Measurements from ENCODE around the gene XRN2. TPM values are rescaled to one million over a fixed set of nuclear protein-coding genes. Genes with fewer than 3 reads are reported as not detected.

The XRN2 gene
- total RNA-seq, 1 experiment from 2014 or later: 122 TPM

GRCh38 chr20:21286775-21287174 lies 16.4 kb upstream of the XRN2 start:
- TF ChIP-seq, protein P1, sequence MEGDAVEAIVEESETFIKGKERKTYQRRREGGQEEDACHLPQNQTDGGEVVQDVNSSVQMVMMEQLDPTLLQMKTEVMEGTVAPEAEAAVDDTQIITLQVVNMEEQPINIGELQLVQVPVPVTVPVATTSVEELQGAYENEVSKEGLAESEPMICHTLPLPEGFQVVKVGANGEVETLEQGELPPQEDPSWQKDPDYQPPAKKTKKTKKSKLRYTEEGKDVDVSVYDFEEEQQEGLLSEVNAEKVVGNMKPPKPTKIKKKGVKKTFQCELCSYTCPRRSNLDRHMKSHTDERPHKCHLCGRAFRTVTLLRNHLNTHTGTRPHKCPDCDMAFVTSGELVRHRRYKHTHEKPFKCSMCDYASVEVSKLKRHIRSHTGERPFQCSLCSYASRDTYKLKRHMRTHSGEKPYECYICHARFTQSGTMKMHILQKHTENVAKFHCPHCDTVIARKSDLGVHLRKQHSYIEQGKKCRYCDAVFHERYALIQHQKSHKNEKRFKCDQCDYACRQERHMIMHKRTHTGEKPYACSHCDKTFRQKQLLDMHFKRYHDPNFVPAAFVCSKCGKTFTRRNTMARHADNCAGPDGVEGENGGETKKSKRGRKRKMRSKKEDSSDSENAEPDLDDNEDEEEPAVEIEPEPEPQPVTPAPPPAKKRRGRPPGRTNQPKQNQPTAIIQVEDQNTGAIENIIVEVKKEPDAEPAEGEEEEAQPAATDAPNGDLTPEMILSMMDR (conservative IDR thresholded peaks at IDR 0.05; ENCODE audit: low read depth, low read length): no peak
- no peak for TF ChIP-seq EZH2 (IDR thresholded peaks at IDR 0.05; ENCODE audit: borderline replicate concordance, low read depth, low read length, poor library complexity, severe bottlenecking)
- H3K9me3 ChIP-seq (ENCODE audit: low read depth, low read length, poor library complexity, severe bottlenecking): no peaks in the 10 kb centered on the region
- no peaks in the 10 kb centered on the region for H3K4me1 ChIP-seq (ENCODE audit: insufficient read depth, low read length, poor library complexity, severe bottlenecking)
- no peaks in the 10 kb centered on the region for H3K36me3 ChIP-seq (ENCODE audit: insufficient read depth, low read length, poor library complexity, severe bottlenecking)
- CTCF ChIA-PET: no interaction called here
- intact Hi-C loops (cut with micrococcal nuclease; ENCODE audit: unreplicated experiment): no loop called here
- POLR2A ChIA-PET (ENCODE audit: low non-redundant PET): no interaction called here
- H3K27me3 ChIP-seq (replicated peaks; ENCODE audit: insufficient read depth, low read depth, low read length, poor library complexity): no peaks in the 10 kb centered on the region
- H3K4me3 ChIP-seq (ENCODE audit: low read depth, low read length, poor library complexity, severe bottlenecking): no peak overlapping the region
- BruUV-seq (replicated peaks): no TSS peak
- H3K27ac ChIP-seq (ENCODE audit: low read depth, low read length, poor library complexity, severe bottlenecking): no peak overlapping the region
- DNase-seq (ENCODE audit: low spot score): no peak

DNA sequence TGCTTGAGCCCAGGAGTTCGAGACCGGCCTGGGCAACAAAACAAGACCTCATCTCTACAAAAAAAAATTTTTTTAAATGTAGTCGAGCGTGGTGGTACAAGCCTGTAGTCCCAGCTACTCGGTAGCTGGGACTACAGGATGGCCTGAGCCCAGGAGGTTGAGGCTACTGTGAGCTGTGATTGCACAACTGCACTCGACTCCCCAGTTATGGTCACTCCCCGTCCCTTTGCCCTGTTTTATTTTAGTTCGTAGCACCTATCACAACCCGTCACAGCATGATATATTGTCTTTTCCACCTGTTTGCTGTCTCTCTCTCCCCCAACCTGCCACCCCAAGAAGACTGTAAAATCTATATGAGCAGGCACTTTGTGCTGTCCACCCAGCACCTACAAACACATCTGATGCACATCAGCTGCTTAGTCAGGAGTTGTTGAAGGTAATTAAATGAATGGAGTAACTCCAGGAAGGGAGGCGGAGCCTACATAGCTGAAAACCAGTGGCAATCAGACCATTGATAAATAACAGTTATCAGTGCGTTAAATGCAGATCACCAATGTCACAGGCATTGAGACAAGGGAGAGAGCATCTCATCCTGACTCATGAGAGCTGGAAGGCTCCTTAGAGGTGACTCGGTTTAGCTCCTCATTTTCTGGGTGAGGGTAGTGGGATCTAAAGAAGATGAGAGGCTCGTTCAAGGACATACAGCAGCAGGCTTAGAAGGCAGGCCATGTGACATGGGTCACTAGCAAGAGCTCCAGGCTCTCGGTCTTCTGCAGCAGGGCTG lies 14.4 kb upstream of the XRN2 start:
- no peak for DNase-seq (ENCODE audit: low spot score)
- H3K9me3 ChIP-seq (ENCODE audit: low read depth, low read length, poor library complexity, severe bottlenecking): no peaks in the 10 kb centered on the region
- intact Hi-C loops (cut with micrococcal nuclease; ENCODE audit: unreplicated experiment): no loop called here
- ChIA-PET POLR2A (ENCODE audit: low non-redundant PET) (no interaction called here), CTCF (no interaction called here)
- BruUV-seq (replicated peaks): no TSS peak
- H3K27me3 ChIP-seq (replicated peaks; ENCODE audit: insufficient read depth, low read depth, low read length, poor library complexity): no peaks in the 10 kb centered on the region
- H3K4me3 ChIP-seq (ENCODE audit: low read depth, low read length, poor library complexity, severe bottlenecking): no peak overlapping the region
- no peaks in the 10 kb centered on the region for H3K4me1 ChIP-seq (ENCODE audit: insufficient read depth, low read length, poor library complexity, severe bottlenecking)
- no peak overlapping the region for H3K27ac ChIP-seq (ENCODE audit: low read depth, low read length, poor library complexity, severe bottlenecking)
- no peaks in the 10 kb centered on the region for H3K36me3 ChIP-seq (ENCODE audit: insufficient read depth, low read length, poor library complexity, severe bottlenecking)
- TF ChIP-seq EZH2 (IDR thresholded peaks at IDR 0.05; ENCODE audit: borderline replicate concordance, low read depth, low read length, poor library complexity, severe bottlenecking): no peak
- TF ChIP-seq, protein P1 (conservative IDR thresholded peaks at IDR 0.05; ENCODE audit: low read depth, low read length): no peak

GRCh38 chr20:21289651-21290050 lies 13.5 kb upstream of the XRN2 start:
- DNase-seq (ENCODE audit: low spot score): no peak
- ChIA-PET POLR2A (ENCODE audit: low non-redundant PET) (interaction anchor here (0.6 kb wide), 1 partner anchor 18 kb away, joined by 3 read pairs; no protein-coding TSS in a partner anchor), CTCF (no interaction called here)
- Histone ChIP-seq H3K27ac (ENCODE audit: low read depth, low read length, poor library complexity, severe bottlenecking) (no peak overlapping the region), H3K4me1 (ENCODE audit: insufficient read depth, low read length, poor library complexity, severe bottlenecking) (no peaks in the 10 kb centered on the region), H3K36me3 (ENCODE audit: insufficient read depth, low read length, poor library complexity, severe bottlenecking) (no peaks in the 10 kb centered on the region), H3K9me3 (ENCODE audit: low read depth, low read length, poor library complexity, severe bottlenecking) (no peaks in the 10 kb centered on the region), H3K27me3 (replicated peaks; ENCODE audit: insufficient read depth, low read depth, low read length, poor library complexity) (no peaks in the 10 kb centered on the region), H3K4me3 (ENCODE audit: low read depth, low read length, poor library complexity, severe bottlenecking) (no peak overlapping the region)
- intact Hi-C loops (cut with micrococcal nuclease; ENCODE audit: unreplicated experiment): no loop called here
- no peak for TF ChIP-seq EZH2 (IDR thresholded peaks at IDR 0.05; ENCODE audit: borderline replicate concordance, low read depth, low read length, poor library complexity, severe bottlenecking)
- TF ChIP-seq, protein P1 (conservative IDR thresholded peaks at IDR 0.05; ENCODE audit: low read depth, low read length): no peak
- no TSS peak for BruUV-seq (replicated peaks)

Measured in A673 (cell line).